ENCODE results near the gene GPC6. TPM values are rescaled to one million over a fixed set of nuclear protein-coding genes. Genes with fewer than 3 reads are reported as not detected.

GPC6 gene
- total and polyA plus RNA-seq, 9 of the 15 experiments (the other 6 are each of a cell fraction or from before 2014, with no cell fraction given) = under 0.01 to 0.20 (median 0.01) TPM; not detected in 4

- Histone ChIP-seq H3K79me2 (ENCODE audit: control insufficient read depth, insufficient read depth, low read length) (no peaks in the 10 kb centered on the region), H4K20me1 (replicated peaks; ENCODE audit: control insufficient read depth, insufficient read depth, low read length) (no peaks in the 10 kb centered on the region), H3K4me1 (replicated peaks in 1 of 2; ENCODE audit: control insufficient read depth in 2 of 2, insufficient read depth in 2 of 2, low read length in 2 of 2) (no peaks in the 10 kb centered on the region), H3K27me3 (ENCODE audit: control insufficient read depth in 2 of 2, insufficient read depth in 2 of 2, low read length in 2 of 2) (no peaks in the 10 kb centered on the region), H3K4me2 (ENCODE audit: insufficient read depth, low read length) (no peak overlapping the region), H3K4me3 (no peak overlapping the region), H3K27ac (ENCODE audit: extremely low read depth, low read depth, low read length) (no peak overlapping the region), H3K36me3 (ENCODE audit: control insufficient read depth, insufficient read depth, low read length) (no peaks in the 10 kb centered on the region), H3K9me1 (ENCODE audit: control insufficient read depth, insufficient read depth, low read length) (no peaks in the 10 kb centered on the region), H3K9ac (ENCODE audit: insufficient read depth in 1 of 2, low read depth in 2 of 2, low read length in 2 of 2) (no peak overlapping the region), H3K9me3 (replicated peaks; ENCODE audit: control insufficient read depth, insufficient read depth, low read depth, low read length) (no peaks in the 10 kb centered on the region), H2AFZ (ENCODE audit: low read depth, low read length) (no peak overlapping the region)
- ATAC-seq = peak; percentile 88
- no TSS peak for BruUV-seq (replicated peaks)
- DNase-seq (ENCODE audit: extremely low read depth in 1 of 4, low spot score in 3 of 4) = peak in 2 of 4 experiments; percentile 3 to 44
- ChIA-PET CTCF (ENCODE audit: low intra/inter-chr PET ratio) (no interaction called here), POLR2A (interaction anchor here (0.6 kb wide), 1 partner anchor 140 kb away, joined by 3 read pairs; no protein-coding TSS in a partner anchor)
- intact Hi-C loops (cut with micrococcal nuclease) (no loop called here), in situ Hi-C loops (cut with MboI) (no loop called here)
- 1% methylated on average over 7 of the region's 7 CpGs for WGBS (ENCODE audit: insufficient coverage, low coverage, missing lambda C conversion rate)
- FAIRE-seq = no peak
- TF ChIP-seq CEBPG (CRISPR knock-in tag; IDR thresholded peaks at IDR 0.05) = peak; percentile 80
- peak; percentile 59 to 72 for TF ChIP-seq CEBPG (tag; conservative IDR thresholded peaks at IDR 0.05 in 1 of 2, IDR thresholded peaks at IDR 0.05 in 1 of 2)
- peak in 1 of 2 experiments; percentile 48; a peak in 2 of 4 replicates for TF ChIP-seq RAD21 (CRISPR knock-in tag; conservative IDR thresholded peaks at IDR 0.05 in 1 of 2, IDR thresholded peaks at IDR 0.05 in 1 of 2)
- peak; percentile 45 to 50 (median 48) for TF ChIP-seq CTCF (IDR thresholded peaks at IDR 0.05 in 2 of 3, conservative IDR thresholded peaks at IDR 0.05 in 1 of 3; ENCODE audit: insufficient read depth in 2 of 3, low read depth in 1 of 3, low read length in 3 of 3)
- peak; percentile 47 for TF ChIP-seq REST (IDR thresholded peaks at IDR 0.05; ENCODE audit: borderline replicate concordance)
- no peak for TF ChIP-seq REST (CRISPR knock-in tag; IDR thresholded peaks at IDR 0.05; ENCODE audit: low read depth)
- TF ChIP-seq ZNF512 (tag; IDR thresholded peaks at IDR 0.05) = no peak
- peak; percentile 82 for TF ChIP-seq CEBPB (tag; IDR thresholded peaks at IDR 0.05)
These were observed 1190.0 kb downstream of the GPC6 start for GRCh38 chr13:94416454-94417080.
